DMS114 treated with DMSO at 0.1 percent for 48 hours (cell line): ENCODE results near the gene NUB1.
A peak's percentile ranks its signal among the peaks of the same experiment; 100 is the strongest.
"Not testable (repeated sequence)": the region's sequence is repeated elsewhere in the genome, so short reads cannot be mapped to it uniquely, and the experiment has no call there.

Experiments
- DNase-seq: peaks from one replicate; lab custom pipeline; 2025; ENCODE audit not compliant: unreplicated experiment; lab: John Stamatoyannopoulos, UW

The NUB1 gene

GRCh38 chr7:151341357-151342101 is at the start of gene NUB1:
TSS of gene NUB1 (plus strand) at chr7:151341812. CDS start at chr7:151345350, 3,538 bp downstream.
- peak; percentile 63 for DNase-seq

- no peak for DNase-seq
Measured at GRCh38 chr7:151292850-151293249, 48.8 kb upstream of the NUB1 start.

GRCh38 chr7:151296202-151296992 is 45.2 kb upstream of the NUB1 start:
- no peak for DNase-seq

- DNase-seq, result no peak
Measured at GRCh38 chr7:151298765-151299164, 42.8 kb upstream of the NUB1 start.

GRCh38 chr7:151299530-151299929 is 42.1 kb upstream of the NUB1 start:
- DNase-seq, result no peak

GRCh38 chr7:151299940-151300645 is 41.5 kb upstream of the NUB1 start:
- DNase-seq, result no peak

GRCh38 chr7:151301471-151302462 is 39.8 kb upstream of the NUB1 start:
- no peak for DNase-seq

- DNase-seq, result not testable (repeated sequence)
Measured at GRCh38 chr7:151304251-151304650, 37.4 kb upstream of the NUB1 start.

- no peak for DNase-seq
Measured at GRCh38 chr7:151304856-151305255, 36.8 kb upstream of the NUB1 start.

- no peak for DNase-seq
Measured at GRCh38 chr7:151306374-151306773, 35.2 kb upstream of the NUB1 start.

GRCh38 chr7:151306860-151307259 is 34.8 kb upstream of the NUB1 start:
- DNase-seq, result no peak

GRCh38 chr7:151307536-151307935 is 34.1 kb upstream of the NUB1 start:
- no peak for DNase-seq

- no peak for DNase-seq
Measured at GRCh38 chr7:151308256-151308655, 33.4 kb upstream of the NUB1 start.

- DNase-seq, result no peak
Measured at GRCh38 chr7:151308791-151309190, 32.8 kb upstream of the NUB1 start.

GRCh38 chr7:151309311-151309710 is 32.3 kb upstream of the NUB1 start:
- no peak for DNase-seq

- DNase-seq, result no peak
Measured at GRCh38 chr7:151310578-151310977, 31.0 kb upstream of the NUB1 start.

GRCh38 chr7:151311294-151311864 is 30.2 kb upstream of the NUB1 start:
- DNase-seq, result no peak

GRCh38 chr7:151312356-151312755 is 29.3 kb upstream of the NUB1 start:
- no peak for DNase-seq

GRCh38 chr7:151312831-151313809 is 28.5 kb upstream of the NUB1 start:
- no peak for DNase-seq
